ENCODE measurements around the gene ZNF654.

DNA sequence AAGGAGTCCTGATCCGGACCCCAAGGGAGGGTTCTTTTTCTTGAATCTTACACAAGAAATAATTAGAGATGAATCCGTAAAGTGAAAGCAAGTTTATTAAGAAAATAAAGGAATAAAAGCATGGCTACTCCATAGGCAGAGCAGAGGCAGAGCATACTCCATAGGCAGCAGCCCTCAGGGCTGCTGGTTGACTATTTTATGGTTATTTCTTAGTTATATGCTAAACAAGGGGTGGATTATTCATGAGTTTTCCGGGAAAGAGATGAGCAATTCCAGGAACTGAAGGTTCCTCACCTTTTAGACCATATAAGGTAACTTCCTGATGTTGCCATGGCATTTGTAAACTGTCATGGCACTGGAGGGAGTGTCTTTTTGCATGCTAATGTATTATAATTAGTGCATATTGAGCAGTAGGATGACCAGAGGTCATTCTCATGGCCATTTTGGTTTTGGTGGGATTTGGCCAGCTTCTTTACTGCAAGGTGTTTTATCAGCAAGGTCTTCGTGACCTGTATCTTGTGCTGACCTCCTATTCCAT, 132.9 kb downstream of the ZNF654 start:
- TF ChIP-seq CTCF (IDR thresholded peaks at IDR 0.05; ENCODE audit: insufficient read depth, low read depth, low read length) (no peak), EZH2 (IDR thresholded peaks at IDR 0.05; ENCODE audit: insufficient read depth, low read length) (no peak)

Data from astrocyte (in vitro differentiated cells and primary cell).